BJ (cell line): Measurements from ENCODE around the gene WDR12. TPM values are rescaled to one million over a fixed set of nuclear protein-coding genes. Genes with fewer than 3 reads are reported as not detected.
"Not testable (repeated sequence)": the region's sequence is repeated elsewhere in the genome, so short reads cannot be mapped to it uniquely, and the experiment has no call there.

Experiments
- CTCF ChIA-PET: fragments of 350-600 bp; formaldehyde crosslinking; extraction: SDS; loops from one replicate; lab custom pipeline; 2021; ENCODE audit warnings: antibody characterized with exemption, inconsistent platforms; lab: Yijun Ruan, JAX
- POLR2A ChIA-PET: fragments of 300-600 bp; sonication (Branson Sonifier 250); formaldehyde crosslinking; extraction: SDS; loops from one replicate; lab custom pipeline; 2021; ENCODE audit warnings: antibody characterized with exemption; lab: Charles Lee
- DNase-seq: peaks from one replicate; pipeline ENCODE4 v3.0.0-alpha.2; 2011; ENCODE audit warnings: low read depth
- H3K27me3 ChIP-seq: 2 replicates; pipeline ENCODE4 v1.6.0; 2011; ENCODE audit warnings: low read length; ENCODE audit not compliant: control insufficient read depth, insufficient read depth
- H3K36me3 ChIP-seq: 2 replicates; pipeline ENCODE4 v1.5.1; 2011; ENCODE audit warnings: low read length; ENCODE audit not compliant: control insufficient read depth, insufficient read depth
- H3K4me3 ChIP-seq: 2 replicates; pipeline ENCODE4 v1.5.1; 2011; ENCODE audit warnings: low read depth, mild to moderate bottlenecking, control low read depth, low read length
- polyA plus RNA-seq: library from polyadenylated mRNA; depleted of rRNA; stranded (reverse); fragments of >200 nt; gene quantifications from 2 replicates; pipeline ENCODE4 v1.2.3, GENCODE V29; 2011
- TF ChIP-seq, protein P1 (sequence below): IDR thresholded peaks from 2 replicates; pipeline ENCODE4 v1.5.1; 2011; ENCODE audit warnings: low read depth, mild to moderate bottlenecking, control low read depth, inconsistent platforms, low read length, moderate library complexity; ENCODE audit not compliant: insufficient read depth

WDR12 gene
- polyA plus RNA-seq, 1 experiment = 10.6 TPM

DNA sequence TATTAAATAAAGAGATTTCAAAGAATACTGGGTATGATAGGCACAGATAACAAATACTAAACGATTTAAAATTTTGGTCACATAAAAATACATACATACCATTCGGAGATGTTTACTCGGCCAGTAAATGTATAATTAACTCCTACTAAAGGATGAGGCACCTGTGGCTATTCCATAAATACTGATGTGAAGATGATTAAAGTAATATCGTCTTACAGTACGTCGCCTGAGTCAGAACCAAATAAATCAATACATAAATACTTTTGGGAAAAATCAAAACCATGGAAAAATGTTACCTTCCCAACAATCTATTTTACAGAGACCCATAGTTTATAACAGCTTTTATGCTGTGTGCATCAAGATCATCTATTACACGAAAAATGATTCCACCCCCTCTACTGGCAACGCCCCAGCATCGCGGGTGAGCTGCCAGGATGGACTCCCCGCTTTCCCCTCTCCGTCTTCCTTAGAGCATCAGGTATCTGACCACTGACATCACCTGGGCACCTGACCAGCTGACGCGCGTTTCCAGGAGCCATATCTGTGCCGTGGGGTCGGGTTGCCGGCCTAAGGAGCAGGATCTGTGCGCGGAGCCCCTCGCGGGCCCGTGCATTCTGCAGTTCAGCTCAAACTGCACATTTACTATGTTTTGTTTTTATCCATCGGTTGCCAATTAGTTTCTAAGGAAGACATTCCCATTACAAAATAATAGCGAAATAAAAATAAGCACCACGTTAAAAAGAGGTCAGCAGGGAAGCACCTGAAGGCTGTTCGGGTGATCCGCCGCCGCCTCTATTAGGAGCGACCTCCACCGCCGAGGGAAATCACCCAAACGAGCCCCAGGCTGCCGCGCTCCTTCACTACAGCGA is 40.8 kb downstream of the WDR12 start:
- Histone ChIP-seq H3K27me3 (no peaks in the 10 kb centered on the region), H3K4me3 (peak overlapping the region; percentile 83), H3K36me3 (no peaks in the 10 kb centered on the region)
- CTCF ChIA-PET = interaction anchor here (0.6 to 1.9 kb wide), 4 partner anchors 10 to 279 kb away, joined by 3 to 10 read pairs (median 4); no protein-coding TSS in a partner anchor
- TF ChIP-seq, protein P1, sequence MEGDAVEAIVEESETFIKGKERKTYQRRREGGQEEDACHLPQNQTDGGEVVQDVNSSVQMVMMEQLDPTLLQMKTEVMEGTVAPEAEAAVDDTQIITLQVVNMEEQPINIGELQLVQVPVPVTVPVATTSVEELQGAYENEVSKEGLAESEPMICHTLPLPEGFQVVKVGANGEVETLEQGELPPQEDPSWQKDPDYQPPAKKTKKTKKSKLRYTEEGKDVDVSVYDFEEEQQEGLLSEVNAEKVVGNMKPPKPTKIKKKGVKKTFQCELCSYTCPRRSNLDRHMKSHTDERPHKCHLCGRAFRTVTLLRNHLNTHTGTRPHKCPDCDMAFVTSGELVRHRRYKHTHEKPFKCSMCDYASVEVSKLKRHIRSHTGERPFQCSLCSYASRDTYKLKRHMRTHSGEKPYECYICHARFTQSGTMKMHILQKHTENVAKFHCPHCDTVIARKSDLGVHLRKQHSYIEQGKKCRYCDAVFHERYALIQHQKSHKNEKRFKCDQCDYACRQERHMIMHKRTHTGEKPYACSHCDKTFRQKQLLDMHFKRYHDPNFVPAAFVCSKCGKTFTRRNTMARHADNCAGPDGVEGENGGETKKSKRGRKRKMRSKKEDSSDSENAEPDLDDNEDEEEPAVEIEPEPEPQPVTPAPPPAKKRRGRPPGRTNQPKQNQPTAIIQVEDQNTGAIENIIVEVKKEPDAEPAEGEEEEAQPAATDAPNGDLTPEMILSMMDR = peak; percentile 49
- POLR2A ChIA-PET = no interaction called here
- no peak for DNase-seq

GRCh38 chr2:202861987-202862386 is 49.5 kb downstream of the WDR12 start:
- ChIA-PET CTCF (interaction anchor here (1.4 kb wide), 1 partner anchor 13 kb away, joined by 4 read pairs; no protein-coding TSS in a partner anchor), POLR2A (no interaction called here)
- no peak for DNase-seq
- H3K36me3 ChIP-seq = no peaks in the 10 kb centered on the region
- TF ChIP-seq, protein P1 = no peak
- no peak overlapping the region for H3K4me3 ChIP-seq
- no peaks in the 10 kb centered on the region for H3K27me3 ChIP-seq

DNA sequence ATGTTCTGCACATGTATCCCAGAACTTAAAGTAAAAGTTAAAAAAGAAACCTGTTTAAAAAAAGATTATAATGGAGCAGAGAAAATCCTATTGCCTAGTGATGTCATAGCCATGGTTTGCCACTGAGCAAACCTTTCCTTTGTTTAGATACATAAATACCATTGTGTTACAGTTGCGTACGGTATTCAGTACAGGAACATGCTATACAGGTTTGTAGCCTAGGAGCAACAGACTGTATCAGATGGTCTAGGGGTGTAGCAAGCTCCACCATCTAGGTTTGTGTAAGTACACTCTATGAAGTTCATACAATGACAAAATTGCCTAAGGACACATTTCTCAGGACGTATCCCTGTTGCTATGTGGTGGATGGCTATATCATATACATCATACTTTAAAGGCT is 52.9 kb downstream of the WDR12 start:
- POLR2A ChIA-PET = no interaction called here

GRCh38 chr2:202849343-202849742 is 62.1 kb downstream of the WDR12 start:
- H3K27me3 ChIP-seq, H3K36me3 ChIP-seq, POLR2A ChIA-PET, H3K4me3 ChIP-seq, DNase-seq: not testable (repeated sequence)
- CTCF ChIA-PET = interaction anchor here (0.5 to 1.6 kb wide), 2 partner anchors 12 to 33 kb away, joined by 4 read pairs; no protein-coding TSS in a partner anchor

More for the DNA sequence above, 52.9 kb downstream of the WDR12 start:
- Histone ChIP-seq H3K4me3 (no peak overlapping the region), H3K27me3 (no peaks in the 10 kb centered on the region), H3K36me3 (no peaks in the 10 kb centered on the region)
- TF ChIP-seq, protein P1 = no peak
- CTCF ChIA-PET = no interaction called here
- DNase-seq = no peak

DNA sequence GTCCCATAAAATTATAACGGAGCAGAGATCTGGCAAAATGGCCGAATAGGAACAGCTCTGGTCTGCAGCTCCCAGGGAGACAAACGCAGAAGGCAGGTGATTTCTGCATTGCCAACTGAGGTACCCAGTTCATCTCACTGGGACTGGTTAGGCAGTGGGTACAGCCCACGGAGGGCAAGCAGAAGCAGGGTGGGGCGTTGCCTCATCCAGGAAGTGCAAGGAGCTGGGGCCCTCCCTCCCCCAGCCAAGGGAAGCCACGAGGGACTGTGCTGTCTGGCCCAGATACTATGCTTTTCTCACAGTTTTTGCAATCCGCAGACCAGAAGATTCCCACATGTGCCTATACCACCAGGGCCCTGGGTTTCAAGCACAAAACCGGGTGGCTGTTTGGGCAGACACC is 62.7 kb downstream of the WDR12 start:
- DNase-seq = no peak
- POLR2A ChIA-PET = no interaction called here

More for the DNA sequence above, 62.7 kb downstream of the WDR12 start:
- Histone ChIP-seq H3K27me3 (no peaks in the 10 kb centered on the region), H3K4me3 (no peak overlapping the region), H3K36me3 (no peaks in the 10 kb centered on the region)
- CTCF ChIA-PET = interaction anchor here (0.5 to 1.6 kb wide), 2 partner anchors 13 to 33 kb away, joined by 4 read pairs; no protein-coding TSS in a partner anchor
- TF ChIP-seq, protein P1 = no peak
